Dedifferentiated amniotic fluid mesenchymal stem cell (primary cell): ENCODE results near the gene PRSS33.

ENCODE experiments used
- DNase-seq: peaks from one replicate; pipeline ENCODE4 v3.0.0-alpha.2; 2016; ENCODE audit errors: extremely low spot score

Gene PRSS33

DNA sequence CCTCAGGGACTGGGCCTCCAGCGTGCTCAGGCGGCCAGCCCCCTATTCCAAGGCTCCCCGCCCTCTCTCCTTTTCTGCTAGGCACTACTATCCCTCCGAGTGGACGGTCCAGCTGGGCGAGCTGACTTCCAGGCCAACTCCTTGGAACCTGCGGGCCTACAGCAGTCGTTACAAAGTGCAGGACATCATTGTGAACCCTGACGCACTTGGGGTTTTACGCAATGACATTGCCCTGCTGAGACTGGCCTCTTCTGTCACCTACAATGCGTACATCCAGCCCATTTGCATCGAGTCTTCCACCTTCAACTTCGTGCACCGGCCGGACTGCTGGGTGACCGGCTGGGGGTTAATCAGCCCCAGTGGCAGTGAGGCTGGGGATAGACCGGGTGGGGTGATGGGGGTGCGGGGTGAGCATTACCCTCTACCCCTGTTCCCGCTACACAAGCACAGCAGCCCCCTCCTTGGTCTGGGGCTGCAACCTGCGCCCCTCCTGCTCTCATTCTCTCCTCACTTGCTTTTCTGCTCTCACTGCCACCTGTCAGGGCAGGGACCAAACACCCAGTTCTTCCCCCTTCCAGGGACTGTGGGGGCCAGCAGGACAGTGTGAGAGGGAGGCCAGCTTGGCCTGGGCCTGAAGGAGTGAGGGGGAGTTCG, 12.0 kb upstream of the PRSS33 start:
- DNase-seq = no peak

DNA sequence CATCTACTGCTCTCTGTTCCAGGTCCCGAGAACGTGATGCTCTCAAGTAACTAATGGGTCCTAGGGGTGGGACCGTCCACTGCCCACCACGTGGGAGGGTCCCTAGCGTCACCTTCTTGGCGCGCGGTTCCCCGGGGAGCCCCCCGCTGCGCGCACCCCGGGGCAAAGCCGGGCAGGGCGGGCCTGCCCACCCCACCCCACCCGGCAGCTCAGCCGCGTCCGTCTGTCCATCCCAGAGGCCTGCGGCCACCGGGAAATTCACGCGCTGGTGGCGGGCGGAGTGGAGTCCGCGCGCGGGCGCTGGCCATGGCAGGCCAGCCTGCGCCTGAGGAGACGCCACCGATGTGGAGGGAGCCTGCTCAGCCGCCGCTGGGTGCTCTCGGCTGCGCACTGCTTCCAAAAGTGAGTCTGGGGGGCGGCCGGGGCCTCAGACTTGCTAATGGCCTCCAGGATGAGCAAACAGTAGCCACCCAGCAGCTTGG, 11.4 kb upstream of the PRSS33 start:
- DNase-seq = no peak

DNA sequence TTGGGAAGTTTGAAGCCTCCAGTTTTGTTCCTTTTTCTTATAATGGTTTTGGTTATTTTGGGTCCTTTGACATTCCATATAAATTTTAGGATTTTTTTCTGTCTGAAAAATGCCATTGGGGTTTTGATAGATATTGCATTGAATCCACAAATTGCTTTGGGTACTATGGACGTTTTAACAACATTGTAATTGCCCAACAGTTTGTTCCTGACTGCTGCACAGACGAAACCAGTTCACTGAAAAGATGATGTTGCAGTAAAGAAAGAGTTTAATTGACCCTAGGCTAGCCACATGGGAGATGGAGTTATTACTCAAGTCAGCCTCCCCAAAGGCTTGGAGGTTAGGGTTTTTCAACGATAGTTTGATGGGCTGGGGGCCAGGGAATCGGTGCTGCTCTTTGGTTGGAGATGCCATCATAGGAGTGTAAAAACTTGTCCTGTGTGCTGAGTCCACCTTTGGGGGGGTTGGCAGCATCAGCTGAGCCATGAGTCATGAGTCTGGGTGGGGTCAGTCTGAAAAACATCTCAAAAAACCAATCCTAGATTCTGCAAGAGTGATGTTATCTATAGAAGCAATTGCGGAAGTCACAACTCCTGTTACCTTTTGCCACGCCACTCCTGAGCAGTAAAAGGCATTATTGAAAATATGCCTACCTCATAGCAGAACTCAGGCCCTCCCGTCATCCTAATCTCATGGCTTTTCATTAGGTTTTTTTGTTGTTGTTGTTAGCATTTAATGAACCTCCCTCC, 8.2 kb upstream of the PRSS33 start:
- no peak for DNase-seq

DNA sequence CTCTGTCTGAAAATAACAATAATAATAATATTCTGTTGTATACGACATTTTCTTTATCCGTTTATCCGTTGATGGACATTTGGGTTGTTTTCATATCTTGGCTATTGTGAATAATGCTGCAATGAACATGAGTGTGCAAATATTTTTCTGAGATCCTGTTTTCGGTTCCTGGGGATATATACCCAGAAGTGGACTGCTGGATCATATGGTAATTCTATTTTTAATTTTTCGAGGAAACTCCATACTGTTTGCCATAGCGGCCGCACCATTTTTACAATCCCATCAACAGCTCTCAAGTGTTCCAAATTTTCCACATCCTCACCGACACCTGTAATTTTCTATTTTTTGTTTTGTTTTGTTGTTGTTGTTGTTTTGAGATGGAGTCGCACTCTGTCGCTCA, 5.6 kb upstream of the PRSS33 start:
- no peak for DNase-seq

DNA sequence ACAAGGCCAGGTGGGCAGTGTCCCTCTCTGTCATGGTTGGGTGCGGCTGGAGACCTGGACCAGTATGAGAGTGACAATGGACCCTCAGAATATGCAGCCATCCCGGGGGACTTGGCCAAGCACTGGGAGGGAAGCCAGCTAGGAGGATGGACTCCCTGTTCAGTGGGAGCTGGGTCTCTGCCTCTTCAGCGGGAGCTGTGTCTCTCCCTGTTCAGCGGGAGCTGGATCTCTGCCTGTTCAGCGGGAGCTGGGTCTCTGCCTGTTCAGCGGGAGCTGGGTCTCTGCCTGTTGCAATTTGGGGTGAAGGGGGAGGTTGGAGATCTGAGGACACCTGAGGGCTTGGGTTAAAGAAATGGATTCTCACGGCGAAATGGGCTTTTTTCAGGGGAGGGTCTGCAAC, 3.8 kb upstream of the PRSS33 start:
- DNase-seq = no peak

DNA sequence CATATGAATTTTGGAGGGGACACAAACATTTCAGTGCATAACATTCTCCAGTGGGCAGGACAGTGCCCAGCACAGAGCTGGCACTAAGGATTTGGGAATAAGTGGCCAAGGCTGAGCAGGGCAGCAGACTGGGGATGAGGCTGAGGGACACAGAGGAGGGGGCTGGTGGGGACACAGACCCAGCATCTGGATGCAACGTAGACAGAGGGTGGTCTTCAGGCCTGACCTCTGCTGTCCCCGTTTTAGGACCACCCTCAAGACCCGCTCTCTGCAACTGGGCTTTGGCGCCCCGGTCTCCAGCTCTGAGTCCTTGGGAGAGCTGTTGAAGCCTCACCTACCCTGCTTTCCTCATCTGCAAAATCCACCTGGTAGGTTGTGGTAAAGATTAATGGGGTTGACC, 3.3 kb upstream of the PRSS33 start:
- no peak for DNase-seq

DNA sequence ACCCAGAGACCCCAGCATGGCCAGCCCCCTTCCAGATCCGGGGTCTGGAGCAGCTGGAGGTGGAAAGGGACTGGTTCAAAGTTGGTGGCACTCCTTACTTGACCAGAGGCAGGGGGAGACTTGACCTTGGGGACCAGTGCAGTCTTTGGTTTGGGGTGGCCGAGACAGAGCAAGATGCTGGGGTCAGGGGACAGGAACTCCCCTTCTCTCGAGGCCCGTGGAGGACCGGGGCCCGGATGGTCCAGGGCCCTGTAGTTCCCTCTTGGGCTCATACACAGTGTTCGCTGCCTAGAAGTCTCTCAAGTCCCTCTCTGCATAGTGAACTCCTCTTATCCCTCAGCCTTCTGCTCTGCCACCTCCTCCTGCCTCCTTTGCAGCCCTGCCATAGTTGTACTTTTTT, 601 bp upstream of the PRSS33 start:
- DNase-seq = no peak

DNA sequence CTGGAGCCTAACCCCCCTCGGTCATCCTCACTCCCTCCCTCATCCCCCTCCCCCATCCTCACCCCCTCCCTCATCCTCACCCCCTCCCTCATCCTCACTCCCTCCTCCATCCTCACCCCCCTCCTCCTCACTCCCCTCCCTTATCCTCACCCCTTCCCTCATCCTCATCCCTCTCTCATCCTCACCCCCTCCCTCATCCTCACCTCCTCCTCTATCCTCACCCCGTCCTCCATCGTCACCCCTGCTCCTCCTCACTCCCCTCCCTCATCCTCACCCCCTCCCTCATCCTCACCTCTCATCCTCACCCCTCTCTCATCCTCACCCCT, 571 bp downstream of the PRSS33 start:
- DNase-seq = no peak

DNA sequence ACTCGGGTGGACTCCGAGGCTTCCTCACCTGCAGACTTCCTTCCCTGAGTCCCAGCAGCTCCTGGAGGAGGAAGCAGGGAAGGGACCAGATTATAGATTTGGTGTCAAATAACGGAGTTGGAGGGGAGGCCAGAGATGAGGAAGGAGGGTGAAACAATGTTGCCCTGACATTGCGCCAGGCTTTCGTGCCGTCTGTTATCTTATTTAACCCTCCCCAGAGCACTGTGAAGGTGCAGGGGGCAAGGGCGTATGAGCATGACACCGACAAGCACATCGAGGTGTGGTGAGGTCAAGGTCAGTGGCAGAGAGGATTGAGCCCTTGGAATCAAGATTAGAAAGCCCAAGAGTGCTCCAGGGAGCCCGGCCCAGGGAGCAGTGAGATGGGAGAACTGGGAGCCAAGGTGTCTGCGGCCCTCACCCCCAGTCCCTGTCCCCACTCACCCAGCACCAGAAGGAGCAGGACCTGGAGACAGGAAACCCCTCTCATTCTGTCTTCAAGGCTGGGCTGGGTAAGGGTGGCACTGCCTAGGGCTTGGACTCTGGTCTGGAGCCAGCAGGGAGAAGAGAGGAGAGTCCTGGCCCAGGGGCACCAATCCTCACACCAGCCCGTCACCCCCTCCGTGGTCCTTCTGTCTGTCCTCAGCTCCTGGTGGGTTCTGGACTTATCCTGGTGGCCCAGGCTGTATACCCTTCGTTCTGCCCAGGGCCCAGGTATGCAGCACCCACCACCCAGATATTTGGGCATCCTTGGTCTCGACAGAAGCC, 1.1 kb downstream of the PRSS33 start:
- no peak for DNase-seq

DNA sequence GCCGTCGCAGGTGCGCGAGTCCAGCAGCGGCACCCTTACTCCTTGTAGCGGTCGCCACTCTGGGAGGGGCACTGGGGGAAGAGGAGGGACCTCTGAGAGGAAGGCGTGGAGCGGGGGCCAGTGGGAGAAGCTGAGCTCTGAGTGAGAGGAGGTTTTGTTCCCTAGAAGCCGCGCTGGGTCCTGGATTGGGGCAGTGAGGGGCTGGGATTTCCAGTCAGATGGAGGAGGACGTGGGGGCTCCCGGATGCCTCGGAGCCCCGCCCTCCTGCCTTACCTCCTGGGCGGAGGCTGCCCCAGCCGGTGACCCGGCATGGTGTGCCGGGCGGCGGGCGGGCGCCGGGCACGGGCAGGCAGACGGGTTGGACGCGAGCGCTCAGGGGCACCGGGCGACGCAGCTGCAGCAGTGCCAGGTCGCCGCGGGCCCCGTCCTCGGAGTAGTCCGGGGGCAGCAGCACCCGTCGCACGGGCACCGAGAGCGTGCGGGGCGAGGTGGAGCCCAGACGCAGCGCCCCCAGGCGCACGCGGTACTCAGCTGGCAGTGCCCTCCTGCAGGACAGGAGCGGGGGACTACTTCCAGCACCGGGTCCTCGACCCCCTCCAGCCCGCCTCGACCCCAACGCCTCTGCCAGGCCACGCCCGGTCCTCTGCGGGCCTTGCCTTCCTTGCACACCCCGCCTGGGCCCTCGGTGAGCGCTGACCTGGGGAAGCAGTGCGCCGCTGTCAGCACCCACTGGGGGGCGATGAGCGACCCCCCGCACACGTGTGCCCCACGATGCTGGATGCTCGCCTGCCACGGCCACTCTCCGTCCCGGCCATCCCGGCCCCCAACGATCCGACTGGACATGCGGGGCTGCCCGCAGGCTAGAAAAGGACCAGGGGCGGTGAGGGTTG, 2.0 kb downstream of the PRSS33 start:
- DNase-seq = no peak

DNA sequence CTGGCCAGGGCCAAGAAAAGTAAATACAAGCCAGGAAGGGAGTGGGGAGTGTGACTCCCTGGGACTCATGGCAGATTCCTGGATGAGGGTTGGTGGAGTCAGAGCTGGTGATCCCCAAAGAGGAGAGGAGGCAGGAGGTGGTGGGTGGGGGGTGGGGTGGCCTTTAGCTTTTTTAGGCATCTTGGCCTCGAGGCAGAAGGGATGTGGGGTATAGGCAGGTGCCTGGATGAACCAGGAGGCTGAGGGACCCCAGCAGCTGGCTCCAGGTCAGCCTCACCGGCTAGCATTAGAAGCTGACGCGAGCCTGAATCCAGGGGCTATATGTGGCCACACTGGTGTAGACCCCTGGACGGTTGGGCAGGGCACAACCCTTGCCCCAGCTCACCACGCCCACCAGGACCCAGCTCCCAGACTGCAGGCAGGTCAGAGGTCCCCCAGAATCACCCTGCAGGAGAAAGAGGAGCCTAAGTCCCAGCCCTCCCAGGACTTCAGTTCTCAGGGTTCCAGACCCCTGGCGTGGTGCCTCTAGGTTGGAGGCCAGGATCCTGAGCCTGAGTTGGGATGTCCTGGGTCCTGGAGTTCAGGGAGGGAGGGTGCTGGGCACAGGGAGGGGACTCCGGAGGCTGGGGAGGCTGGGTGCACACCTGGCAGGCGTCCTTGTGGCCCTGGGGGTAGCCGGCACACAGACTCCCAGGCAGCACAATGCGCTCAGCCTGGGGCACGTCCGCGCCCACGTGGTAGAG, 2.8 kb downstream of the PRSS33 start:
- DNase-seq = no peak

DNA sequence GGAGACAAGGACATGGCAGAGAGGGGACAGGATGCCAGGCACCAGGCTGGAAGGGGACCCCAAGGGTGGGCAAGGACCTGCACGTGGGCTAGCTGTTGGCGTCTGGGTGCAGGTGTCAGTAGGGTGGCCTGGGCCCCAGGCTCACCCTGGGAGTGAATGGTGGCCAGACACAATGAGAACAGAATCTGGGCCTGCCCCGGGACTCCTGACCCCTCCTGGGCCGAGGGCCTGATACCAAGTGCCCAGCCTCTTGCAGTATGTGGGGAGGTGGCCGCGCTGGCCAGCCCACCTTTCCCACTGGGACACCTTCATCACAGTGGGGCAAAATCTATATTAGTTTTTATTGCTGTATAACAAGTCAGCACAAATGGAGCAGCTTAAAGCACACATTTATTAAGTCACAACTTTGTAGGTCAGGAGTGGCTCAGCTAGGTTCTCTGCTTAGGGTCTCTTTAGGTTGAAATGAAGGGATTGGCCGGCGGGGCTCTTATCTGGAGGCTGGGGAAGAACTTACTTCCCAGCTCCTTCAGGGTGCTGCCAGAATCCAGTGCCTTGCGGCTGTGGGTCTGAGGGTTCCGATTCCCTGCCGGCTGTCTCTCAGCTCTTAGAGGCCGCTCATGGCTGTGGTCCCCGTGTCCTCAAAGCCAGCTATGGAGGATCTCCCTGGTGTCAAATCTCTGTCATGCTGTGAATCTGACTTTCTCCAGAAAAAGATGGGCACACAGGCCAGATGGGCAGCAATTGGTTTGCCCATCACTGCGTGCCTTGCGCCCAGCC, 3.6 kb downstream of the PRSS33 start:
- no peak for DNase-seq

DNA sequence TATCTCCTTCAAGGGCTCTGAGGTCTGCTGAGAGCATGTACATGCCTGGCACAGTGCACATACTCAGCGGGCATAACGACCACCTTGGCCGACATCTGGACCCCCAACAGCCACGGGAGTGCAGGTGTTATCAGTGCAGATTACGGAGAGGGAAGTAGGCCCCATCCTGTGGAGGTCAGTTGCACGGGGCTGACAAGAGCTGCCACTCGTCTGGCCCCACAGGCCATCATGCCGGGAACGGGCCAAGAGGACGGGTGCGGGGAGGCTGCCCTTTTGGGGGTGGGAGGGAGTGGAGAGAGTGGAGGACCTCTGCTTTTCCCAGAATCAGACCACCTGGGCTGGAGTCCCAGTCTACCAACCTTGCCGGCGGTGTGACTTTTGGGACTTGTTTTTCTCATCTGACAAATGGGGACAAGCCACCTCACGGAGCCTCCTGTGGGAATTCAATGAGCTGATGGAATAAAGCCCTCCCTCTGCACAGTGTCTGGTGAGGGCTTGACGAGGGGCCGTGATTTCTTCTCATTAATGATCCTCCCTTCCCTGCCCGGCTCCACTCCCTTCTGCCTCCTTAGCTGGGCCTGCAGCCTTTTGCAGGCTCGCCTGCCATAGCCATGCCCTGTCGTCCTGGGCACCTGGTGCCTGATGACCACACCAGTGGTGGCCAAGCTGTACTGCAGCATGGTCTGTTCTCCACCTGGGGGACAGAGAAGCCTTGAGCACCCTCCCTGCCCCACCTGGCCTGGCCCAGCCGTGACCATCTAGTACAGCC, 4.6 kb downstream of the PRSS33 start:
- DNase-seq = no peak

DNA sequence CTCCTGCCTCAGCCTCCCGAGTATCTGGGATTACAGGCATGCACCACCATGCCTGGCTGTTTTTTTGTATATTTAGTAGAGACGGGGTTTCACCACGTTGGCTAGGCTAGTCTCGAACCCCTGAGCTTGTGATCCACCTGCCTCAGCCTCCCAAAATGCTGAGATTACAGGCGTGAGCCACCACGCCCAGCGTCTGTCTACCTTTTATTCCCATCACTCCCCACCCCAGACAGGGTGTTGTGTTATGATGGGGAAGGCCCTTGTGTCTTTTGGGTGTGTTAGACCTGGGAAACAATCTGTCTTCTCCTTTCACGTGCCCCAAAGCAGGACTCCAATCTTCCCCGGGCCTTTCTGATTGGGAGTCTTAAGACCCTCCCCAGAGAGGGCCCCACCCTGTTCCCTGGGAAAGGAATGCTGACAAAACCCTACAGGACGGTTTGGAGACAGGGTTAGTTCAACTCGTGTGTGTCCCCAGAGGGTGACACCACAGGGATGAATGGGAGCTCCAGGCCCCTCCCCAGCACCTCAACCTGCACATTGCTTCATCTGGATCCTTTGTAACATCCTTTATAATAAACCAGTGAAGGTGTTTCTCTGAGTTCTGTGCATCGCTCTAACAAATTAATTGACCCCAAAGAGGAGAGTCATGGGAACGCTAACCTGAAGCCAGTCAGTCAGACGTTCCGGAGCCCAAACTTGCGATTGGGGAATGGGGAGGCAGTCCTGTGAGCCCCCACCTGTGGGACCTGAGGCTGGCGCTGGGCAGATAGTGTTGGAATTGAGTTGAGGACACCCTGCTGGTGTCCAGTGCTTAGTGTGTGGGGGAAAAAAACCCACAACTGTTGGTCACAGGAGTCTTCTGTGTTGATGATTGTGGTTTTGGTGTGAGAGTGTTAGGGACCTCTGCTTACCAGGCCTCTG, 7.1 kb downstream of the PRSS33 start:
- no peak for DNase-seq

DNA sequence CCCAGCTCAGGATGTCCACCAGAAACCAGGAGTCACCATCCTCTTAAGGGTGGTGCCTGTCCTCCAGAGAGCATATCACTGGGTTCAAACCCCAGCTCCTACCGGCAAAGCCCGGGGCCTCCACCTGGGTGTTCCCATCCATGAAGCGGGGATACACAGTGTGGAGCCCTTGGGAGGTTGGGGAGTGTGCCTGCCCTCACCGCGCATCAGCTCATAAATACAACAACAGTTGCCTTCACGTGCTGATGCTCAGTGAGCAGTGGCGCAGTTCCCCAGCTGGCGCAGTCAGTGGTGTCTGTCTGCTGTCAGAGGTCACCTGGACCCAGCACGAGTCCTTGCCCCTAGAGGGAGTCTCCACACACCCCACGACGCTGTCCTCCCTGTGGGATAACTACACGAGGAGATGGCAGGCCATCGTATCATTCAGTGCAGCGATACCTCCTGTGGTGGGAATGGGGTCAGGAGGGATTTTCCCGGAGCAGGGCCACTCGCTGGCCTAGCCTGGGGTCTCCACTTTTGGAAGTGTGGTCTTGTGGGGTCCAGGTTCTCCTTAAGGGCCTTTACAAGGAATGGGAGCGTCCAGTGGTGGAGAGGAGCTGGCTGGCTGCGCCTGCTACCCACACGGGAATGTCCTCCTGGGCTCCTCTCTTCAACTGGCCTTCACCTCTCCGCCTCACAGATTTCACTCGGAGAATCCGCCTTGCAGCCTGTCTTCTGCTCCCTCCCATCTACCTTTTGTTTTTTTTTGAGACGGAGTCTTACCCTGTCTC, 8.0 kb downstream of the PRSS33 start:
- no peak for DNase-seq

DNA sequence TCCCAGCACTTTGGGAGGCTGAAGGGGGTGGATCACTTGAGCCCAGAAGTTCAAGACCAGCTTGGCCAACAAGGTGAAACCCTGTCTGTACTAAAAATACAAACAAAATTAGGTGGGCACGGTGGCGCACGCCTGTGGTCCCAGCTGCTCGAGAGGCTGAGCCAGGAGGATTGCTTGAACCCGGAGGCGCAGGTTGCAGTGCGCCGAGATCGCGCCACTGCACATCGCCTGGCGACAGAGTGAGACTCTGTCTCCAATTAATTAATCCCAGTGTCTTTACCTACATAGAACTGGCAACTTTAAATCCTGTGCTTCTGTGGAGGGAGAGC, 8.8 kb downstream of the PRSS33 start:
- DNase-seq = no peak

DNA sequence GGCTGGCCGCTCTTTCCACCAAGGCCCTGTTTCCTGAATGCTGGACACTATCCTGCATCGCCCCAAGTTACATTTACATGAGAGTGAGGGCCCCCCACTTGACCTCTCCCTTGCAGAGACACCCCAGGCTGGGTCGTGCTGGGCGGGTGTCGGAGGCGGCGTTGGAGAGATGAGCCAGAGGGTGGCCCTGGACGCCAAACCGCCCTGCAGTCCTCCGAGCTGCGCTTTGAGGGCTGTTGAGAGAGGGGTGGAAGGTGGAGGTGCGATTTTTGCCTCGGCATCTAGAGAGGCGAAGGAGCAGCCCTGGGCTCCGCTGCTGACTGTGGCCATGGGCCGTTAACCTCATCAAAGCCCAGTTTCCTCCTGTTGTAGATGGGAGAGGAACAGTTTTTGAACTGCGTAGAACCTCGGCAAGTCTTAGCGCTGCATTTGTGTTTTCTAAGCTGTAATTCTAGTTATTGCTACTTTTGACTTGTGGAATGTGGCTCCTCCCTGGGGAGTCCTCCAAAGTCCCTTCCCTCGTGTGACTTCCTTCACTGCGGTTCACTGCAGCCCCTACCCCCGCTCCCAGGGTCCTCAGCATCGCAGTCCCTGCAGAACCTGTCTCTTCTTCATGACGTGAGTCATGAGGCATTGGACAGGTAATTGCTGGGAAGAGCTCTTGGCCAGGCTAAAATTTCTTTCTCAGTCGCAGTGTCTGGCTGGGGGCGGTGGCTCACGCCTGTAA, 9.3 kb downstream of the PRSS33 start:
- no peak for DNase-seq
